IMR-90 (cell line): ENCODE results near the gene GMFB.

Experiments used
- CTCF ChIP-seq: conservative IDR thresholded peaks from 2 replicates; pipeline ENCODE4 v1.5.1; 2012; ENCODE audit warnings: mild to moderate bottlenecking, low read depth, low read length, improper control_type of control experiment
- MXI1 ChIP-seq: IDR thresholded peaks from 2 replicates; pipeline ENCODE4 v1.6.1; 2012; ENCODE audit warnings: low read depth, mild to moderate bottlenecking, low read length, moderate library complexity, borderline replicate concordance
- POLR2A ChIP-seq: IDR thresholded peaks from 2 replicates; pipeline ENCODE4 v1.6.1; 2012; ENCODE audit warnings: mild to moderate bottlenecking, low read depth, low read length
- SMC3 ChIP-seq: fragments of 150-350 bp; IDR thresholded peaks from 2 replicates; pipeline ENCODE4 v1.6.1; 2016; ENCODE audit warnings: low read depth, mild to moderate bottlenecking, antibody characterized with exemption, low read length, moderate library complexity
- TF ChIP-seq, protein P1 (sequence below): fragments of 150-350 bp; IDR thresholded peaks from 2 replicates; pipeline ENCODE4 v1.6.1; 2016; ENCODE audit warnings: low read depth, mild to moderate bottlenecking, low read length, moderate library complexity, borderline replicate concordance

- no peak for TF ChIP-seq CTCF
- no peak for TF ChIP-seq POLR2A
- TF ChIP-seq, protein P1, sequence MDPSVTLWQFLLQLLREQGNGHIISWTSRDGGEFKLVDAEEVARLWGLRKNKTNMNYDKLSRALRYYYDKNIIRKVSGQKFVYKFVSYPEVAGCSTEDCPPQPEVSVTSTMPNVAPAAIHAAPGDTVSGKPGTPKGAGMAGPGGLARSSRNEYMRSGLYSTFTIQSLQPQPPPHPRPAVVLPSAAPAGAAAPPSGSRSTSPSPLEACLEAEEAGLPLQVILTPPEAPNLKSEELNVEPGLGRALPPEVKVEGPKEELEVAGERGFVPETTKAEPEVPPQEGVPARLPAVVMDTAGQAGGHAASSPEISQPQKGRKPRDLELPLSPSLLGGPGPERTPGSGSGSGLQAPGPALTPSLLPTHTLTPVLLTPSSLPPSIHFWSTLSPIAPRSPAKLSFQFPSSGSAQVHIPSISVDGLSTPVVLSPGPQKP = no peak
- no peak for TF ChIP-seq SMC3
- TF ChIP-seq MXI1 = no peak
These were observed 31.2 kb downstream of the GMFB start for GRCh38 chr14:54457609-54457996.
